GM12878 (cell line): ENCODE results near the gene SYT4. TPM values are rescaled to one million over a fixed set of nuclear protein-coding genes. Genes with fewer than 3 reads are reported as not detected.

ENCODE experiments used
- ATAC-seq: fragments of 200-7000 bp; cut with Tn5 transposase; 3 replicates; pipeline ENCODE4 v1.9.1; 2020; ENCODE audit warnings: mild to moderate bottlenecking, moderate library complexity
- BruUV-seq: library from RNA; stranded (reverse); fragments of 400-500 nt; replicated peaks from 2 replicates; lab custom pipeline; 2021; lab: Mats Ljungman, UMichigan
- CTCF ChIA-PET: fragments of 300-600 bp; sonication (Branson Sonifier 250); formaldehyde crosslinking; extraction: SDS; loops from one replicate; lab custom pipeline; 2021; ENCODE audit warnings: inconsistent platforms; lab: Yijun Ruan, JAX
- POLR2A ChIA-PET: fragments of 350-600 bp; formaldehyde crosslinking; extraction: SDS; loops from one replicate; lab custom pipeline; 2021; ENCODE audit warnings: inconsistent platforms; lab: Charles Lee
- RAD21 ChIA-PET: fragments of 300-600 bp; sonication (Branson Sonifier 250); formaldehyde crosslinking; loops from one replicate; lab custom pipeline; 2023; ENCODE audit warnings: antibody characterized with exemption; ENCODE audit not compliant: unreplicated experiment; lab: Charles Lee
- SMC1A ChIA-PET: fragments of 300-600 bp; sonication (Branson Sonifier 250); formaldehyde crosslinking; loops from one replicate; lab custom pipeline; 2023; ENCODE audit not compliant: unreplicated experiment, uncharacterized antibody; lab: Charles Lee
- DNase-seq: peaks from one replicate; pipeline ENCODE4 v3.0.0-alpha.2; 2011; ENCODE audit warnings: low read depth, low spot score
- FAIRE-seq: peaks from 3 replicates; lab custom pipeline; 2011; peaks lifted over from hg19 to GRCh38; lab: Jason Lieb, UNC
- H2AFZ ChIP-seq: 2 replicates; pipeline ENCODE4 v1.6.0; 2011; ENCODE audit warnings: low read depth, low read length, control low read depth; ENCODE audit not compliant: control insufficient read depth
- H3K27ac ChIP-seq: 2 replicates; pipeline ENCODE4 v1.5.1; 2011; ENCODE audit warnings: control low read depth; ENCODE audit not compliant: control insufficient read depth, insufficient read depth
- H3K27me3 ChIP-seq, 2 experiments: replicated peaks in 1 of 2; 2 replicates each; pipeline versions ENCODE4 v1.6.0 to v1.6.1; 2011; ENCODE audit warnings: low read length in 1 of 2; ENCODE audit not compliant: control insufficient read depth in 2 of 2, insufficient read depth in 2 of 2
- H3K36me3 ChIP-seq, 2 experiments: 2 replicates each; pipeline ENCODE4 v1.5.1; 2011; ENCODE audit warnings: low read length in 1 of 2; ENCODE audit not compliant: control insufficient read depth in 2 of 2, insufficient read depth in 2 of 2
- H3K4me1 ChIP-seq: 2 replicates; pipeline ENCODE4 v1.6.1; 2011; ENCODE audit warnings: mild to moderate bottlenecking, low read length, moderate library complexity, mixed read lengths; ENCODE audit not compliant: control insufficient read depth, insufficient read depth
- H3K4me2 ChIP-seq: 2 replicates; pipeline ENCODE4 v1.6.0; 2011; ENCODE audit warnings: control low read depth; ENCODE audit not compliant: control insufficient read depth, insufficient read depth
- H3K4me3 ChIP-seq: fragments of 200-600 bp; sonication (generic); 2 replicates; pipeline ENCODE4 v1.5.1; 2016
- H3K79me2 ChIP-seq: 2 replicates; pipeline ENCODE4 v1.6.0; 2011; ENCODE audit warnings: low read length; ENCODE audit not compliant: control insufficient read depth, insufficient read depth
- H3K9ac ChIP-seq: 2 replicates; pipeline ENCODE4 v1.8.0; 2011; ENCODE audit warnings: low read length, control low read depth, mixed read lengths; ENCODE audit not compliant: control insufficient read depth, insufficient read depth
- H3K9me3 ChIP-seq: replicated peaks from 3 replicates; pipeline ENCODE4 v1.5.1; 2011; ENCODE audit warnings: mild to moderate bottlenecking, low read length; ENCODE audit not compliant: control insufficient read depth, insufficient read depth
- H4K20me1 ChIP-seq: 2 replicates; pipeline ENCODE4 v1.6.0; 2011; ENCODE audit not compliant: control insufficient read depth, insufficient read depth
- ASH2L ChIP-seq: fragments of 300-600, 200-600 bp; sonication (generic); IDR thresholded peaks from 2 replicates; pipeline ENCODE4 v1.6.1; 2017; ENCODE audit warnings: low read depth, mild to moderate bottlenecking, borderline replicate concordance
- CBX5 ChIP-seq: sonication (generic); IDR thresholded peaks from 2 replicates; pipeline ENCODE4 v1.6.1; 2016; ENCODE audit warnings: low read depth, moderate library complexity, mild to moderate bottlenecking, inconsistent platforms
- CHD2 ChIP-seq: IDR thresholded peaks from 2 replicates; pipeline ENCODE4 v1.6.1; 2011; ENCODE audit warnings: low read depth, low read length, improper control_type of control experiment, borderline replicate concordance
- HDAC6 ChIP-seq: fragments of 200-600 bp; sonication (generic); IDR thresholded peaks from one replicate; pipeline ENCODE4 v1.8.0; 2017; ENCODE audit warnings: antibody characterized with exemption; ENCODE audit not compliant: unreplicated experiment
- IKZF2 ChIP-seq, 2 experiments: fragments of 450-650 bp; IDR thresholded peaks; 2 replicates each; pipeline ENCODE4 v1.6.1; 2017; ENCODE audit warnings: mild to moderate bottlenecking in 2 of 2, moderate library complexity in 2 of 2
- MXI1 ChIP-seq: fragments of 150-350 bp; IDR thresholded peaks from 2 replicates; pipeline ENCODE4 v1.6.1; 2011; ENCODE audit warnings: low read depth, mild to moderate bottlenecking, inconsistent platforms, low read length, improper control_type of control experiment
- NFYA ChIP-seq: IDR thresholded peaks from 2 replicates; pipeline ENCODE4 v1.6.1; 2011; ENCODE audit warnings: low read depth, mild to moderate bottlenecking, low read length, improper control_type of control experiment, borderline replicate concordance
- NRF1 ChIP-seq: conservative IDR thresholded peaks from 2 replicates; pipeline ENCODE4 v1.6.1; 2011; ENCODE audit warnings: mild to moderate bottlenecking, low read depth, low read length, improper control_type of control experiment
- PAX5 ChIP-seq: IDR thresholded peaks from 2 replicates; pipeline ENCODE4 v1.6.1; 2011; ENCODE audit warnings: low read depth, low read length, borderline replicate concordance
- SP1 ChIP-seq: IDR thresholded peaks from one replicate; pipeline ENCODE4 v1.6.1; 2011; ENCODE audit warnings: low read depth, low read length
- TBL1XR1 ChIP-seq: IDR thresholded peaks from 2 replicates; pipeline ENCODE4 v1.6.1; 2012; ENCODE audit warnings: low read depth, low read length, improper control_type of control experiment
- ZNF622 ChIP-seq: fragments of 450-650 bp; IDR thresholded peaks from 2 replicates; pipeline ENCODE4 v1.6.1; 2017; ENCODE audit warnings: mild to moderate bottlenecking, inconsistent platforms
- ZSCAN29 ChIP-seq: fragments of 450-650 bp; IDR thresholded peaks from 2 replicates; pipeline ENCODE4 v1.6.1; 2017; ENCODE audit warnings: mild to moderate bottlenecking, moderate library complexity
- in situ Hi-C: fragments of 300-500 bp; cut with MboI; formaldehyde crosslinking; loops from 9 replicates; pipeline ENCODE4 v1.14.3; 2018; ENCODE audit warnings: mixed read lengths
- intact Hi-C: fragments of 100-400 bp; cut with micrococcal nuclease; formaldehyde crosslinking; loops from one replicate; pipeline ENCODE4 v1.14.2; 2022; ENCODE audit not compliant: unreplicated experiment
- polyA plus RNA-seq, 11 experiments: library from polyadenylated mRNA; depleted of rRNA in 4 of 11; unstranded in 6 of 11; stranded (reverse) in 5 of 11; fragments of >200 nt; fragmentation: Nextera tagmentation in 4 of 11; fragmentation: Illumina TruSeq in 1 of 11; extraction: Ambion mirVana in 4 of 11; extraction: Trizol in 1 of 11; gene quantifications; 1 replicate in 1 of 11; 2 replicates in 10 of 11; pipeline versions ENCODE4 v1.2.1 to v1.2.3, GENCODE V29; 2011 to 2016; ENCODE audit warnings: inconsistent platforms in 2 of 11, missing spikeins in 2 of 11, low read depth in 1 of 11
- total RNA-seq, 4 experiments: library from RNA; depleted of rRNA in 3 of 4; stranded (reverse); fragments of >200 nt in 3 of 4; fragmentation: Illumina TruSeq in 1 of 4; extraction: Trizol in 1 of 4; gene quantifications; 2 replicates each; pipeline versions ENCODE4 v1.2.1 to v1.2.3, GENCODE V29; 2013 to 2021
- TF ChIP-seq, protein P1 (sequence below): fragments of 450-650 bp; formaldehyde crosslinking; IDR thresholded peaks from 2 replicates; pipeline ENCODE4 v1.4.0; 2022; ENCODE audit warnings: mild to moderate bottlenecking, moderate library complexity
- TF ChIP-seq, protein P2 (sequence below): fragments of 450-650 bp; conservative IDR thresholded peaks from 2 replicates; pipeline ENCODE4 v1.6.1; 2017; ENCODE audit warnings: mild to moderate bottlenecking, moderate library complexity
- TF ChIP-seq, protein P3 (sequence below): IDR thresholded peaks from 2 replicates; pipeline ENCODE4 v1.6.1; 2011; ENCODE audit warnings: low read depth, low read length, improper control_type of control experiment, borderline replicate concordance
- TF ChIP-seq, protein P4 (sequence below): IDR thresholded peaks from 2 replicates; pipeline ENCODE4 v1.6.1; 2012; ENCODE audit warnings: low read depth, low read length, improper control_type of control experiment

SYT4 gene
- total and polyA plus RNA-seq, 10 of the 15 experiments (the other 5 are each of a cell fraction or from before 2014, with no cell fraction given) = 0.09 to 0.18 (median 0.11) TPM; not detected in 7

DNA sequence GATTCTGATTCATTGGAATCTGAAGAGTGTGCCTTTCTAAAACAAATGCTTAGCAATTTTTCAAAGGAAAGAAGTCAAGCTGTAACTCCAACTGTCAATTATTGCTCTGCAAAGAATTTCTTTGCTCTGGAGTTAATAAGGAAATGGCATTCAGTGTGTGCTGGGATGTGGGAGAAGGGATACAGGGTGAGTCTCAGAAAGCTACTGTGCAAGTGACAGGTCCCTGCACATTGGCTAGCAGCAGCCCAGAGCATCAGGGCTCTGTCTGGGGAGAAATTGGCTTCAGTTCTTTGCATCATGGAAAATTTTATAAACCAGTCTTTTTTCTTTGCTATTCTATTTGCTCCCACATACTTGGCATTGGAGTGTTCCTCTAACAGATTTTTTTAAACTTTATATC is 1.1 kb upstream of the SYT4 start:
- intact Hi-C loops = no loop called here
- TF ChIP-seq, protein P1, sequence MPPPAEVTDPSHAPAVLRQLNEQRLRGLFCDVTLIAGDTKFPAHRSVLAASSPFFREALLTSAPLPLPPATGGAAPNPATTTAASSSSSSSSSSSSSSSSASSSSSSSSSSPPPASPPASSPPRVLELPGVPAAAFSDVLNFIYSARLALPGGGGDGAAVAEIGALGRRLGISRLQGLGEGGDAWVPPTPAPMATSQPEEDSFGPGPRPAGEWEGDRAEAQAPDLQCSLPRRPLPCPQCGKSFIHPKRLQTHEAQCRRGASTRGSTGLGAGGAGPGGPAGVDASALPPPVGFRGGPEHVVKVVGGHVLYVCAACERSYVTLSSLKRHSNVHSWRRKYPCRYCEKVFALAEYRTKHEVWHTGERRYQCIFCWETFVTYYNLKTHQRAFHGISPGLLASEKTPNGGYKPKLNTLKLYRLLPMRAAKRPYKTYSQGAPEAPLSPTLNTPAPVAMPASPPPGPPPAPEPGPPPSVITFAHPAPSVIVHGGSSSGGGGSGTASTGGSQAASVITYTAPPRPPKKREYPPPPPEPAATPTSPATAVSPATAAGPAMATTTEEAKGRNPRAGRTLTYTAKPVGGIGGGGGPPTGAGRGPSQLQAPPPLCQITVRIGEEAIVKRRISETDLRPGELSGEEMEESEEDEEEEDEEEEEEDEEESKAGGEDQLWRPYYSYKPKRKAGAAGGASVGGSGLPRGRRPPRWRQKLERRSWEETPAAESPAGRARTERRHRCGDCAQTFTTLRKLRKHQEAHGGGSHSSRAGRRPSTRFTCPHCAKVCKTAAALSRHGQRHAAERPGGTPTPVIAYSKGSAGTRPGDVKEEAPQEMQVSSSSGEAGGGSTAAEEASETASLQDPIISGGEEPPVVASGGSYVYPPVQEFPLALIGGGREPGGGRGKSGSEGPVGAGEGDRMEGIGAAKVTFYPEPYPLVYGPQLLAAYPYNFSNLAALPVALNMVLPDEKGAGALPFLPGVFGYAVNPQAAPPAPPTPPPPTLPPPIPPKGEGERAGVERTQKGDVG = no peak
- TF ChIP-seq ASH2L (no peak), MXI1 (no peak), ZNF622 (no peak), CHD2 (no peak), CBX5 (no peak), PAX5 (no peak), SP1 (no peak), IKZF2 (IDR thresholded peaks at IDR 0.05) (no peak), ZSCAN29 (no peak), NRF1 (no peak), HDAC6 (no peak), NFYA (no peak), TBL1XR1 (no peak)
- TF ChIP-seq, protein P2, sequence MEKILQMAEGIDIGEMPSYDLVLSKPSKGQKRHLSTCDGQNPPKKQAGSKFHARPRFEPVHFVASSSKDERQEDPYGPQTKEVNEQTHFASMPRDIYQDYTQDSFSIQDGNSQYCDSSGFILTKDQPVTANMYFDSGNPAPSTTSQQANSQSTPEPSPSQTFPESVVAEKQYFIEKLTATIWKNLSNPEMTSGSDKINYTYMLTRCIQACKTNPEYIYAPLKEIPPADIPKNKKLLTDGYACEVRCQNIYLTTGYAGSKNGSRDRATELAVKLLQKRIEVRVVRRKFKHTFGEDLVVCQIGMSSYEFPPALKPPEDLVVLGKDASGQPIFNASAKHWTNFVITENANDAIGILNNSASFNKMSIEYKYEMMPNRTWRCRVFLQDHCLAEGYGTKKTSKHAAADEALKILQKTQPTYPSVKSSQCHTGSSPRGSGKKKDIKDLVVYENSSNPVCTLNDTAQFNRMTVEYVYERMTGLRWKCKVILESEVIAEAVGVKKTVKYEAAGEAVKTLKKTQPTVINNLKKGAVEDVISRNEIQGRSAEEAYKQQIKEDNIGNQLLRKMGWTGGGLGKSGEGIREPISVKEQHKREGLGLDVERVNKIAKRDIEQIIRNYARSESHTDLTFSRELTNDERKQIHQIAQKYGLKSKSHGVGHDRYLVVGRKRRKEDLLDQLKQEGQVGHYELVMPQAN = no peak
- TF ChIP-seq, protein P3, sequence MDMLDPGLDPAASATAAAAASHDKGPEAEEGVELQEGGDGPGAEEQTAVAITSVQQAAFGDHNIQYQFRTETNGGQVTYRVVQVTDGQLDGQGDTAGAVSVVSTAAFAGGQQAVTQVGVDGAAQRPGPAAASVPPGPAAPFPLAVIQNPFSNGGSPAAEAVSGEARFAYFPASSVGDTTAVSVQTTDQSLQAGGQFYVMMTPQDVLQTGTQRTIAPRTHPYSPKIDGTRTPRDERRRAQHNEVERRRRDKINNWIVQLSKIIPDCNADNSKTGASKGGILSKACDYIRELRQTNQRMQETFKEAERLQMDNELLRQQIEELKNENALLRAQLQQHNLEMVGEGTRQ = no peak
- TF ChIP-seq, protein P4, sequence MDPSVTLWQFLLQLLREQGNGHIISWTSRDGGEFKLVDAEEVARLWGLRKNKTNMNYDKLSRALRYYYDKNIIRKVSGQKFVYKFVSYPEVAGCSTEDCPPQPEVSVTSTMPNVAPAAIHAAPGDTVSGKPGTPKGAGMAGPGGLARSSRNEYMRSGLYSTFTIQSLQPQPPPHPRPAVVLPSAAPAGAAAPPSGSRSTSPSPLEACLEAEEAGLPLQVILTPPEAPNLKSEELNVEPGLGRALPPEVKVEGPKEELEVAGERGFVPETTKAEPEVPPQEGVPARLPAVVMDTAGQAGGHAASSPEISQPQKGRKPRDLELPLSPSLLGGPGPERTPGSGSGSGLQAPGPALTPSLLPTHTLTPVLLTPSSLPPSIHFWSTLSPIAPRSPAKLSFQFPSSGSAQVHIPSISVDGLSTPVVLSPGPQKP = no peak
- no TSS peak for BruUV-seq
- Histone ChIP-seq H4K20me1 (no peaks in the 10 kb centered on the region), H3K4me2 (no peak overlapping the region), H3K36me3 (no peaks in the 10 kb centered on the region), H3K27ac (no peak overlapping the region), H2AFZ (no peak overlapping the region), H3K9ac (no peak overlapping the region), H3K9me3 (no peaks in the 10 kb centered on the region), H3K4me3 (no peak overlapping the region), H3K79me2 (no peaks in the 10 kb centered on the region), H3K27me3 (peaks cover 1 to 2% of the 10 kb centered on the region in 2 experiments; a peak in 3 of 4 replicates), H3K4me1 (no peaks in the 10 kb centered on the region)
- ChIA-PET POLR2A (no interaction called here), CTCF (no interaction called here), RAD21 (no interaction called here), SMC1A (no interaction called here)
- ATAC-seq (no peak), FAIRE-seq (no peak), DNase-seq (no peak)
- in situ Hi-C loops = loop anchor here (10.0 kb wide), 1 partner anchor 1174 kb away; no protein-coding TSS in a partner anchor
